ENCODE results near the gene TM4SF5. TPM values are rescaled to one million over a fixed set of nuclear protein-coding genes. Genes with fewer than 3 reads are reported as not detected.

Gene TM4SF5
- total and polyA plus RNA-seq, 5 experiments from 2014 or later: not detected

DNA sequence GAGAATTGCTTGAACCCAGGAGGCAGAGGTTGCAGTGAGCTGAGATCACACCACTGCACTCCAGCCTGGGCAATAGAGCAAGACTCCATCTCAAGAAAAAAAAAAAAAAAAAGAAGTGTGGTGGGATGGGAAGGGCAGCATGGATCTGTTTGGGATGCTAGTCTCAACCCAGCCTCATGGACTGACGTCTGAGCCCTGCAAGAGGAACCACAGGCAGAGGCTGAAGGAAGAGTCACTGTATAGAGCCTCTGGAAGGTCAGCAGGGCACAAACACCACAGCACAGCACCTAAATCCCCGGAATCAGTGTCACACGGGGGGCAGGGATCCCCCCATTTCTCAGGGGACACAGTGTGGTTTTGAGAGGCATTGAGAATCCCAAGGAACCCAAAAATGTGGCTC, 21.1 kb upstream of the TM4SF5 start:
- POLR2A ChIA-PET: no interaction called here
- Mint-ChIP-seq H3K27ac (no peak overlapping the region), H3K36me3 (no peaks in the 10 kb centered on the region), H3K4me3 (no peak overlapping the region), H3K9me3 (no peaks in the 10 kb centered on the region), H3K4me1 (peaks cover 8 to 23% (median 18%) of the 10 kb centered on the region in 4 donors), H3K27me3 (peaks cover 5 to 21% (median 12%) of the 10 kb centered on the region in 5 donors)
- DNase-seq (no peak), ATAC-seq (no peak)

- Mint-ChIP-seq H3K27ac (no peak overlapping the region), H3K4me1 (peaks cover 8 to 19% (median 16%) of the 10 kb centered on the region in 4 donors), H3K27me3 (peaks cover 5 to 22% (median 12%) of the 10 kb centered on the region in 5 donors), H3K36me3 (no peaks in the 10 kb centered on the region), H3K9me3 (no peaks in the 10 kb centered on the region), H3K4me3 (no peak overlapping the region)
- DNase-seq (no peak), ATAC-seq (no peak)
- POLR2A ChIA-PET: no interaction called here
Observed at GRCh38 chr17:4751932-4752331, 19.8 kb upstream of the TM4SF5 start.

- ATAC-seq (no peak), DNase-seq (no peak)
- Mint-ChIP-seq H3K9me3 (no peaks in the 10 kb centered on the region), H3K4me3 (no peak overlapping the region), H3K36me3 (no peaks in the 10 kb centered on the region), H3K27ac (no peak overlapping the region), H3K27me3 (peaks cover 5 to 22% (median 12%) of the 10 kb centered on the region in 5 donors), H3K4me1 (peaks cover 1 to 6% (median 5%) of the 10 kb centered on the region in 4 donors)
- POLR2A ChIA-PET: no interaction called here
Observed at GRCh38 chr17:4753392-4753791, 18.3 kb upstream of the TM4SF5 start.

GRCh38 chr17:4759776-4760236, 11.9 kb upstream of the TM4SF5 start:
- H3K9me3 Mint-ChIP-seq: no peaks in the 10 kb centered on the region
- H3K4me1 Mint-ChIP-seq: peaks cover 0 to 2% (median 0%) of the 10 kb centered on the region in 4 donors
- ATAC-seq: no peak
- no peak for DNase-seq
- no peak overlapping the region for H3K4me3 Mint-ChIP-seq
- no peaks in the 10 kb centered on the region for H3K36me3 Mint-ChIP-seq
- peaks cover 4 to 12% (median 6%) of the 10 kb centered on the region in 5 donors for H3K27me3 Mint-ChIP-seq
- POLR2A ChIA-PET: no interaction called here
- H3K27ac Mint-ChIP-seq: peak overlapping the region in 1 of 10 donors; percentile 38

GRCh38 chr17:4764595-4764994, 7.1 kb upstream of the TM4SF5 start:
- POLR2A ChIA-PET: no interaction called here
- Mint-ChIP-seq H3K27ac (no peak overlapping the region), H3K36me3 (no peaks in the 10 kb centered on the region)

DNA sequence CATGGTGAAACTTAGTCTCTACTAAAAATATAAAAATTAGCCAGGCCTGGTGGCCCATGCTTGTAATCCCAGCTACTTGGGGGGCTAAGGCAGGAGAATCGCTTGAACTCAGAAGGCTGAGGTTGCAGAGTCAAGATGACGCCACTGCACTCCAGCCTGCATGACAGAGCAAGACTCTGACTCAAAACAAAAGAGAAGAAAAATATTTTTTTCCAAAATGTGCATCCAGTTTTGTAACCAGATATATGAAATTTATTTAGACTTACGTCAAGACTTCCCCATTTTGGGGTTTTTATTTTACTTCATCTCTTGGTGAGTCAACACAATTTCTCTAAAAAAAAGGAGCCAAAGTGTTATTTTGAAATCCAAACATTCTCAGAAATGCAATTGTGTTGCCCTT, 5.5 kb upstream of the TM4SF5 start:
- no peaks in the 10 kb centered on the region for H3K9me3 Mint-ChIP-seq

More at GRCh38 chr17:4764595-4764994, 7.1 kb upstream of the TM4SF5 start:
- no peaks in the 10 kb centered on the region for H3K9me3 Mint-ChIP-seq
- H3K4me3 Mint-ChIP-seq: no peak overlapping the region
- H3K27me3 Mint-ChIP-seq: peaks cover 0 to 5% (median 1%) of the 10 kb centered on the region in 5 donors
- peaks cover 0 to 4% (median under 1%) of the 10 kb centered on the region in 4 donors for H3K4me1 Mint-ChIP-seq
- DNase-seq (no peak), ATAC-seq (no peak)

GRCh38 chr17:4766723-4767122, 5.0 kb upstream of the TM4SF5 start:
- no peak overlapping the region for H3K27ac Mint-ChIP-seq
- H3K36me3 Mint-ChIP-seq: no peaks in the 10 kb centered on the region
- ATAC-seq: no peak
- peaks cover 0 to 5% (median 1%) of the 10 kb centered on the region in 5 donors for H3K27me3 Mint-ChIP-seq
- H3K4me3 Mint-ChIP-seq: no peak overlapping the region
- H3K9me3 Mint-ChIP-seq: no peaks in the 10 kb centered on the region
- peaks cover 3 to 13% (median 5%) of the 10 kb centered on the region in 4 donors for H3K4me1 Mint-ChIP-seq
- POLR2A ChIA-PET: interaction anchor here (0.6 kb wide), 2 partner anchors 19 to 66 kb away, joined by 3 to 5 read pairs; no protein-coding TSS in a partner anchor
- no peak for DNase-seq

More for the DNA sequence above, 5.5 kb upstream of the TM4SF5 start:
- H3K27ac Mint-ChIP-seq: no peak overlapping the region
- H3K4me1 Mint-ChIP-seq: peaks cover 0 to 9% (median 2%) of the 10 kb centered on the region in 4 donors
- no peak for DNase-seq
- H3K4me3 Mint-ChIP-seq: no peak overlapping the region
- no peaks in the 10 kb centered on the region for H3K36me3 Mint-ChIP-seq
- POLR2A ChIA-PET: no interaction called here
- peaks cover 0 to 3% (median 1%) of the 10 kb centered on the region in 5 donors for H3K27me3 Mint-ChIP-seq
- ATAC-seq: no peak

DNA sequence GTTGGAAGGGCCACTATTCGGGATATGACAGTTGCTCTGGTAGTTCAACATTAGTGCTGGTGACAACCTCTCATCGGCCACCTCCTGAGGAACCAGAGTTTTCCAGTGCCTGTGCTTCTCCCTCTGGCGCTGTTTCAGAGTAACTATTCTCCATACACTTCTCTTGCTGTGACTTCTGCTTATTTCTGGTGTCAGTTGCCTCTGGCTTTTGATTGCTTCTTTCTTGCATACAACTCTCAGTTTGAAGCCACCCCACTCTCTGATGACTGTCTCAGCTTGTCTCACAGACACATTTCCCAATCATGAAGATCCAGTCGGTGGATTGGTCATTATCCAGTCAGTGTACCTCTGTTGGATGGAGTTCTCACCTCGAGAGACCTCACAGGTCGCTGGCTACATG, 3.4 kb upstream of the TM4SF5 start:
- H3K9me3 Mint-ChIP-seq: no peaks in the 10 kb centered on the region
- POLR2A ChIA-PET: no interaction called here
- H3K27ac Mint-ChIP-seq: no peak overlapping the region
- DNase-seq: no peak
- no peak for ATAC-seq
- peaks cover 0 to 7% (median 1%) of the 10 kb centered on the region in 5 donors for H3K27me3 Mint-ChIP-seq
- H3K36me3 Mint-ChIP-seq: no peaks in the 10 kb centered on the region
- H3K4me3 Mint-ChIP-seq: no peak overlapping the region
- peaks cover 5 to 15% (median 9%) of the 10 kb centered on the region in 4 donors for H3K4me1 Mint-ChIP-seq

GRCh38 chr17:4769628-4770027, 2.1 kb upstream of the TM4SF5 start:
- POLR2A ChIA-PET: interaction anchor here (0.7 kb wide), 2 partner anchors 68 to 804 kb away, joined by 3 read pairs; no protein-coding TSS in a partner anchor
- H3K9me3 Mint-ChIP-seq: no peaks in the 10 kb centered on the region
- DNase-seq: no peak

GRCh38 chr17:4772235-4772613, 538 bp downstream of the TM4SF5 start:
- POLR2A ChIA-PET: no interaction called here
- H3K27ac Mint-ChIP-seq: no peak overlapping the region
- no peaks in the 10 kb centered on the region for H3K9me3 Mint-ChIP-seq
- DNase-seq (no peak), ATAC-seq (no peak)
- H3K27me3 Mint-ChIP-seq: peaks cover 0 to 12% (median 1%) of the 10 kb centered on the region in 5 donors
- H3K4me1 Mint-ChIP-seq: peaks cover 3 to 15% (median 9%) of the 10 kb centered on the region in 4 donors
- no peak overlapping the region for H3K4me3 Mint-ChIP-seq
- H3K36me3 Mint-ChIP-seq: no peaks in the 10 kb centered on the region

More at GRCh38 chr17:4769628-4770027, 2.1 kb upstream of the TM4SF5 start:
- no peak for ATAC-seq
- H3K27me3 Mint-ChIP-seq: peaks cover 0 to 12% (median 1%) of the 10 kb centered on the region in 5 donors
- H3K27ac Mint-ChIP-seq: no peak overlapping the region
- no peaks in the 10 kb centered on the region for H3K36me3 Mint-ChIP-seq
- H3K4me3 Mint-ChIP-seq: no peak overlapping the region
- peaks cover 3 to 15% (median 9%) of the 10 kb centered on the region in 4 donors for H3K4me1 Mint-ChIP-seq

DNA sequence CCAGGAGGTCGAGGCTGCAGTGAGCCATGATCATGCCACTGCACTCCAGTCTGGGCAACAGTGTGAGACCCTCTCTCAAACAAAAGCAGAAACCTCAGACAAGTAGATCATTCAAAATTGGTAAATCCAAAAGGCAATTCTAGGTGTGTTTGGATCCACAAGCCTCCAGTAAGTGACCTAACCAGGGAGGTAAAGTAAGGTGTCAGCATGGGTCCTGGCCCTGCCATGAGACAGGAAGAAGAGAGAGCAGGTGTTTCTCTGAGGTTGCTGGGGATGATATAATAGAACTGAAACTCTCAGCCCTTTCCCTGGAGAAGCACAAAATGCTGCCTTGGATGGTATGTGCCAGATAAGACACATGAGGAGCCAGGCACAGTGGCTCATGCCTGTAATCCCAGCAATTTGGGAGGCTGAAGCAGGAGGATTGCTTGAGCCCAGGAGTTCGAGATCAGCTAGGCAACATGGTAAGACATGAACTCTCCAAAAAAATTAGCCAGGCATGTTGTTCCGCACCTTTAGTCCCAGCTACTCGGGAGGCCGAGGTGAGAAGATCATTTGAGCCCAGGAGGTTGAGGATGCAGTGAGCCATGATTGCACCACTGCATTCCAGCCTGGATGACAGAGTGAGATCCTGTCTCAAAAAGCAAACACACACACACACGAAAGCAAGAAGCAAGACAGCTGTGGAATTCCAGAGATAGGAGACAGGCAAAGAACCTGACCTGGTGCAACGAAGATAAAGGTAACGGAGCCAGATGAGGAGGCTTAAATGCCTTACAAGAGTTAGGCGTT, 6.5 kb downstream of the TM4SF5 start:
- H3K9me3 Mint-ChIP-seq: no peaks in the 10 kb centered on the region
- H3K4me1 Mint-ChIP-seq: peaks cover 0 to 7% (median 4%) of the 10 kb centered on the region in 4 donors
- ATAC-seq: no peak
- no peak overlapping the region for H3K4me3 Mint-ChIP-seq
- no peak overlapping the region for H3K27ac Mint-ChIP-seq
- H3K27me3 Mint-ChIP-seq: peaks cover 11 to 33% (median 29%) of the 10 kb centered on the region in 5 donors
- H3K36me3 Mint-ChIP-seq: no peaks in the 10 kb centered on the region
- DNase-seq: no peak
- POLR2A ChIA-PET: interaction anchor here (0.6 to 0.7 kb wide), 3 partner anchors 16 to 179 kb away, joined by 3 to 5 read pairs (median 4); no protein-coding TSS in a partner anchor

- Mint-ChIP-seq H3K4me1 (peaks cover 4 to 11% (median 7%) of the 10 kb centered on the region in 4 donors), H3K36me3 (no peaks in the 10 kb centered on the region), H3K4me3 (no peak overlapping the region), H3K27me3 (peaks cover 15 to 53% (median 38%) of the 10 kb centered on the region in 5 donors), H3K9me3 (no peaks in the 10 kb centered on the region), H3K27ac (no peak overlapping the region)
- POLR2A ChIA-PET: interaction anchor here (1.0 kb wide), 1 partner anchor 26 kb away, joined by 3 read pairs; the partner anchor contains the start of gene PLD2
- no peak for DNase-seq
- ATAC-seq: no peak
Observed at GRCh38 chr17:4780325-4780955, 8.8 kb downstream of the TM4SF5 start.

DNA sequence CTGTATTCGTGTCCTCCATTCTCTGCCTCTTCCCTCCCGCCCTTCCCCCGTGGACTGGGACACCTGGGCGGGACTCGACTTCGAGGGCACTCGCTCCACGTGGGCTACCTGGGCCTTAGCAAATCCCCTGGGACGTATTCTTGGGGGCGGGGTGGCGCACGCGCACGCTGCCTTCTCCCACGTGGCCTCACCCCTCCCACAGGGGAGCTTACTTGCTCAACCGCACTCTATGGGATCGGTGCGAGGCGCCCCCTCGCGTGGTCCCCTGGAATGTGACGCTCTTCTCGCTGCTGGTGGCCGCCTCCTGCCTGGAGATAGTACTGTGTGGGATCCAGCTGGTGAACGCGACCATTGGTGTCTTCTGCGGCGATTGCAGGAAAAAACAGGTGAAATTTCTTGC, 11.0 kb downstream of the TM4SF5 start:
- H3K4me3 Mint-ChIP-seq: no peak overlapping the region
- POLR2A ChIA-PET: interaction anchor here (0.5 to 1.8 kb wide), 5 partner anchors 51 to 192 kb away, joined by 3 to 5 read pairs (median 4); partner anchors contain the start of gene ARRB2
- no peak for DNase-seq
- no peaks in the 10 kb centered on the region for H3K36me3 Mint-ChIP-seq
- H3K4me1 Mint-ChIP-seq: peaks cover 9 to 24% (median 23%) of the 10 kb centered on the region in 4 donors
- peaks cover 21 to 73% (median 50%) of the 10 kb centered on the region in 5 donors for H3K27me3 Mint-ChIP-seq
- ATAC-seq: no peak
- no peaks in the 10 kb centered on the region for H3K9me3 Mint-ChIP-seq
- no peak overlapping the region for H3K27ac Mint-ChIP-seq
